Activated CD8-positive, alpha-beta memory T cell treated with anti-CD3 and anti-CD28 coated beads for 48 hours (primary cell): ENCODE data around the gene LCN10.
A peak's percentile ranks its signal among the peaks of the same experiment; 100 is the strongest.
"Not testable (repeated sequence)": the region's sequence is repeated elsewhere in the genome, so short reads cannot be mapped to it uniquely, and the experiment has no call there.

ENCODE experiments used
- DNase-seq, 3 experiments: peaks; one replicate each; pipeline ENCODE4 v3.0.0-alpha.2; 2020; ENCODE audit warnings: low read depth in 2 of 3, low spot score in 2 of 3

LCN10 gene

DNA sequence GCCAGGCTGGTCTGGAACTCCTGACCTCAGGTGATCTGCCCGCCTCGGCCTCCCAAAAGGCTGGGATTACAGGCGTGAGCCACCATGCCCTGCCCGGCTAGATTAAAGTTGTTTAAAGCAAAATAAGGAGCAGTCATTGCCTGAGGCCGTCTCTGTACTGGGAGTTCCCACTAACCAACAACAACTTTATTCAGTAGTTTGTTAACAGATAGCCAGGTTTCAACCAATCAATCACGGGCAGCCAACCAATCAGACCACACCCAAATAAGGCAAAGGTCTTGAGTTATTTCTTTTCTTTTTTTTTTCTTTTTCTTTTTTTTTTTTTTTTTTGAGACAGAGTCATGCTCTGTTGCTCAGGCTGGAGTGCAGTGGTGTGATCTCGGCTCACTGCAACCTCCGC is 38.0 kb downstream of the LCN10 start:
- not testable (repeated sequence) for DNase-seq

DNA sequence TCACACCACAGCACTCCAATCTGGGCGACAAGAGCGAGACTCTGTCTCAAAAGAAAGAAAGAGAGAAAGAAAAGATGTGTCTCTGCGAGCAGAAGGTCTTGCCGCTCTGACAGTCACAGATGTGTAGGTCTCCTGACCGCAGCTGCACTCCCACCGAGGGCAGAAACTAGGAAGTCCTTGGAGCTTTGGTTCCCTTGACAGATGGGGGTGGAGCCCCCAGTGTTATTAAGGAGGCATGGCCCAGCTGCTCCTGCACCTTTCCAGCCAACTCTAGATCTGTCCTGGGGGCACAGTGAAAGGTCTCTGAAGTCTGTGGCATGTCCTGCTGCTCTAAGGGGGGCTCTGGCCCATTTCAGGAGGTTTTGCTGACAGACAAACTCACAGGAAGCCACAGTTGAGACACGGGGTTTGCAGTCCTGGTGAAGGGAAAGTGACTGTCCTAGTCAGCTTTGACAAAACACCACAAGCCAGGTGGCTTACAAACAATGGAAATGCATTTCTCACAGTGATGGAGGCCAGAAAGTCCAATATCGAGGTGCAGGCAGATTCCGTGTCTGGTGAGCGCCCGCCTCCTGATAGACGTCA is 39.4 kb downstream of the LCN10 start:
- no peak for DNase-seq

DNA sequence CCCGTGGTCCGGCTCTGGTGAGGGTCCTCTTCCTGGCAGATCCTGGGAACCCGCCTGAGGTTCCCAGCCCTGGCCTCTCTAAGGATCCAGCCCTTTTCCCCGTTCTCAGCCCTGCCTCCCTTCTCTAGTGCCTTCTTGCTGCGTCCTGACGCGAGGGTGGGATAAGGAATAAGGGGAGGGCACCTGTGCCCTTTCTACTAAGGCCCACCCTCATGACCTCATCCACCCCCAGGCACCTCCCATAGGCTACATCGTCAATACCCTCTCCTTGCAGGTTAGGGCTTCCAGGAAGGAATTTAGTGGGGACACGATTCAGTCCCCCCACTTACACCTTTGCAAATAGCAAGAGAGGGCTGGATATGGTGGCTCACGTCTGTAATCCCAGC is 41.1 kb downstream of the LCN10 start:
- no peak for DNase-seq

DNA sequence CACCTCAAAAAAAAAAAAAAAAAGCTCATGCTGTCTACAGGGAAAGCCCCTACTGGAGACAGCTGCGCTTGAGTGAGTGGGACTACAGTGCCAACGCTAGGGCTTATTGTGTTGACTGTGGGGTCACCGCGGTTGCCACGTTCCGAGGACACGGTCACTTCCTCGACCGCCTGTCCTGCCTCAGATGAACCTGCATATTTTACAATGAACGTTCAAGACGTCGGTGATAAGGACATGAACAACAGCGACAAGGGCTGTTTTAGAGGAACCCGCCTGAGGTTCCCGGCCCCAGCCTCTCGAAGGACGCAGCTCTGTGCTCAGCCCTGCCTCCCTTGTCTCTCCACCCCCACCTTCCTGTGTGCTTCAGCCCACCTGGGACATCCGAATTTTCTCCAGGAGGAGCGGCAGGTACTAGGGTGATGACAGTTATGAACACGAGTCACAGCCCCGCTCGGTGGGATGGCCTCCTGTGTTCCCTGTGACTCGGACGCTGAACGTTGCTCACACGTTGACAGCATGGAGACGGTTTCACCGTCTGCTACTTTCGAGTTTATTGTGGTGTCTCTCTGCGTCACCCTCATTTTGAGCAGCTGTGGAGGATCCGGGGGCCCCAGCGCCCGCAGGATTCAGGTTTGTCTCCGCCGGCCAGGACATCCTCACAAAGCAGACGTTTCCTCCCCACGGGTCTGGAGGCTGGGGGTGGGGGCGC is 41.6 kb downstream of the LCN10 start:
- peak in 1 of 3 experiments; percentile 50 for DNase-seq

DNA sequence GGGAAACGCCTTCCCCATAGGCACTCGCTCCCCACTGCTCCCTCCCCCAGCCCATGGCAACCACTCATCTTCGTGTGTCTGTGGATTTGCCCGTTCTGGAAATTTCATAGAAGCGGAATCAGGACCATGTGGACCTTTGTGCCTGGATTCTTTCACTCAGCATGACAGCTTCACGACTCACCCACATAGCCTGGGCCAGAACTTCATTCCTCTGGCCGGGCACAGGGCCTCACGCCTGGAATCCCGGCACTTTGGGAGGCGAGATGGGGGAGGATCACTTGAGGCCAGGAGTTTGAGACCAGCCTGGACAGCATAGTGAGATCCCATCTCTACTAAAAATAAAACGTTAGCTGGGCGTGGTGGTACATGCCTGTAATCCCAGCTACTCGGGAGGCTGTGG is 42.4 kb downstream of the LCN10 start:
- no peak for DNase-seq

DNA sequence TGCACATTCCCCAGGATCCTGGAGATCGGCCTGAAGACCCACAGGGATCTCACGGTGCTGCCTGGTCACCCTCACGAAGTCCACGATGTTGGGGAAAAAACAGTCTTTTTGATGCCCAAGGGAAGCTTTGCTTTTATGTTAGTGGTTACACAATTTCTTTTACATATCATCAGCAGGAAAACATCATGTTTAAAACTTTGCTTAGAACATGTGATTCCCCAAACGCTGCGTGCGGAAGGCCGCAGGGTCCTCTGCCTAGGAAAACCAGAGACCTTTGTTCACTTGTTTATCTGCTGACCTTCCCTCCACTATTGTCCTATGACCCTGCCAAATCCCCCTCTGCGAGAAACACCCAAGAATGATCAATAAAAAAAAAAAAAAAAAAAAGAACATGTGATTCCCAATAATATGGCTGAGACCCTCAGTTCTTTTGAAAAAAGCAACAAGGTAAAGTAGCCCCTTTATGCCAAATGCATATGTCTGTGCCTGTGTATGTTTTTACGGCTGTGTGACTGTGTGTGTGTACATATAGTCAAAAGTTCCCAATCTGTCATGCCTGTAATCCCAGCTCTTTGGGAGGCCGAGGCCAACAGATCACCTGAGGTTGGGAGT is 44.0 kb downstream of the LCN10 start:
- no peak for DNase-seq

DNA sequence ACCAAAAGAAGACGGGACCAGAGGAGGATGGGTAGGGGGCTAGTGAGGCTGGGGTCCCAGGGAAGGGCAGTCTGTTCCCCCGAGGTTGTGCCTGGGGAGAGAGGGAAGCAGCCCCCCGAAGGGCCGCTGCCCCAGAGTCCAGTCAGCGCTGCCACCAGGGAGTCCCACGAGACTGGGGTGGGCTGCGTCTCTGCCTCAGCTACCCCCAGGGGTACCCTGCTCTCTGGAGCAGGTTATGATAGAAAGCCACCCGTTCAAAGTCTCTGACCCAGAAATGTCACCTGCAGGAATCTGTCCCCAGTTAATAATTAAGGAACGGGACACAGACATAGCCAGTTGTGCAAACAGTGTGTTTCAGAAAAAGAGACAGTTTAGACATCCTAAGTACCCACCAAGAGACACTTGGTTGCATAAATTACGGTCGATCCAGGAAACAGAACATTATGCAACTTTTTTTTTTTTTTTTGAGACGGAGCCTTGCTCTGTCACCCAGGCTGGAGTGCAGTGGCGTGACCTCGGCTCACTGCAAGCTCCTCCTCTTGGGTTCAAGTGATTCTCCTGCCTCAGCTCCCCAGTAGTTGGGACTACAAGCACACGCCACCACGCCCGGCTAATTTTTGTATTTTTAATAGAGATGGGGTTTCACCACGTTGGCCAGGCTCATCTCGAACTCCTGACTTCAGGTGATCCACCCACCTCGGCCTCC is 44.8 kb downstream of the LCN10 start:
- DNase-seq: no peak

DNA sequence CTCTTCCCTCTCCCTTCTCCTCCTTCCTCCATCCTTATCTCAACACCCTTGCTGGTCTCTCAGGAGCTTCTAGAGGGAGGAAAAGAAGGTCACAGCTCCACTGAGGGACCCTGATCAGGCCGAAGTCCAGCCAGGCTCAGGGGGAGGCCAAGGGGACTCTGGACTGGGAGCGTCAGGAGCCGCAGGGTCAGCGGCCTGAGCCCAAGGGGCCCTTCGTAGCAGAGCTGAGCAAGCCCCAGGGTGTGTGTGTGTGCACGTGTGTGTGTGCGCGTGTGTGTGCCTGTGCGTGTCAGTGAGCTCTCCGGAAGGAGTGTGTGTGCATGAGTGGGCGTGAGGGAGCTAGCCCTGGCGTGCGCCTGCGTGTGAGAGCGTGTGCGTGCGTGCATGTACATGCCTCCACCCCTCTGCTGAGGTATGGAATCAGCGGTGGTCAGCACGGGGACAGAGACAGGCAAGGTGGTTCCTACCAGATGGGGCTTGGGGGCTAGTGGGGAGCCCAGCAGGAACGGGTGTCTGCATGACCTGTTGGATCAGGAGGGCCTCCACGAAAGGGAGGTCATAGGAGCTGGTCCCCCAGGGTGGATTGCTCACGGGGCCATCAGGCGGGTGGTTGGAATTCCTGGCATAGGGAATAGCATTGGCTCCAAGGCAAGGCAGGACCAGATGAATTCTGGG is 45.5 kb downstream of the LCN10 start:
- DNase-seq: no peak

DNA sequence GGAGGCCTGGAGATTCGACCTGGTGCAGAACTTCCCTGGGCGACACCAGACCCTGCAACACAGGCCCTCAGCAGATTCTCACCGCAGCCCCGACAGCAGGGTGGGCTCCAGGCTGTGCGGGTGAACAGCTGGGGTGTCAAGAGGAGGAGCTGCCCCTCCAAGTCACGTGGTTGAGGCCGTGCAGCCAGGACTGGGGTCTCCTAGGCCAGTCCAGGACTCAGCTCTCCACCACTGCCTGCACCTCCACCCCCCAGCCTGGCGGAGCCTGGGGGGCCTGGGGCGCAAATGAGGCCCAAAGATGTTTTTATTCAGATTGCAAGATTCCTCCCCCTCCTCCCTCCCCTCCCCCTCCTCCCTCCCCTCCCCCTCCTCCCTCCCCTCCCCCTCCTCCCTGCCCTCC is 46.2 kb downstream of the LCN10 start:
- DNase-seq: no peak

DNA sequence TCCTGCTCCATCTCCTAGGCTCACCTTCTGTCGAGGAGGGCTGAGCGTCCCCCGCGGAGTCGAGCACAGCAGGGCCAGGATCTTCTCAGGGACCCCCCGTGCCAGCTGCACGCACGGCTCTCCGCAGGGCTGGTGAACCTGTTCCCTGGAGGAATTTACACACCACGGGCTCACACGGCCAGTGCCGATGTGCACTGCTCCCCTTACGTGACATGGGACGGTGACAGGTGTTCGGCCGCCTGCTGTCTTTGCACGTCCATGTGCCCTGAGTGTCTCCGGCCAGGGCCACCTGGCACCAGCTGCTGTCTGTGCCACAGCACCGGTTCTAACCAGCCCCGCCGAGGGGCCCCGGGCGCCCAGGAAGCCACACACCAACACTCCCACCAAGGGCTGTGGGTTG is 46.8 kb downstream of the LCN10 start:
- DNase-seq: no peak

DNA sequence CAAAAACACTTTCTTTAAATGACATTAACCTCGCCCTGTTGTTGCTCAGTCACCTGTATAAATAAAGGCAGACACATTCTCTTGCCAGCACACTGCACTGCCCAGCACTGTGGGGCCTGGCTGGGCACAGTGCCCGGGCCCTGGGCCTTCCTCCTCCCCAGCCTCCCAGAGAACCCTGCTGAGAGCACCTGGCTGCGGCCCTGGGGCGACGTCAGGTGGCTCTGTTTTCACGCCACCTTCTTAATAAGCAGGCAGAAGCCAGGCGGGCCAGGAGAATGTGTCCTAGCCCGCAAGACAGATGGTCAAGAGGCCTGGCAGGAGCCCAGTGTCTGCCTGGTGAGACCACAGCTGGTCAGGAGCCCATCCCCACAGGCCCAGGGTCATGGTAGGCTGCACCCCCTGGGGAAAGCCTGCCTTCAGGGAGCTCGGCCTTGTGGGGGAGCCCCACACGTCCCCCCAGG is 47.3 kb downstream of the LCN10 start:
- DNase-seq: no peak

DNA sequence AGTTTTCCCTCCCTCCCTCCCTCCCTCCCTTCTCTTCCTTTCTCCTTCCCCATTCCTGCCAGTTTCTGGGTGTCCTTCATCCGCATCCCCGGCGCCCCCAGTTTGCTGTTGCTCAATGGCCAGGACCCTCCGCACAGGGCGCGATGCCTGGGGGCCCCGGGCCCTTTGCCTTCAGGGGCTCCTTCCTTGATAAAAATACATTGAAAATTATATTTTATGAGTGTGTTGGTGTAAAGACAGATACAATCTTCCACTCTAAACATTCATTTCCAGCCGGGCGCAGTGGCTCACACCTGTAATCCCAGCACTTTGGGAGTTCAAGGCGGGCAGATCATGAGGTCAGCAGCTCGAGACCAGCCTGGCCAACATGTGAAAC is 47.9 kb downstream of the LCN10 start:
- DNase-seq: no peak

DNA sequence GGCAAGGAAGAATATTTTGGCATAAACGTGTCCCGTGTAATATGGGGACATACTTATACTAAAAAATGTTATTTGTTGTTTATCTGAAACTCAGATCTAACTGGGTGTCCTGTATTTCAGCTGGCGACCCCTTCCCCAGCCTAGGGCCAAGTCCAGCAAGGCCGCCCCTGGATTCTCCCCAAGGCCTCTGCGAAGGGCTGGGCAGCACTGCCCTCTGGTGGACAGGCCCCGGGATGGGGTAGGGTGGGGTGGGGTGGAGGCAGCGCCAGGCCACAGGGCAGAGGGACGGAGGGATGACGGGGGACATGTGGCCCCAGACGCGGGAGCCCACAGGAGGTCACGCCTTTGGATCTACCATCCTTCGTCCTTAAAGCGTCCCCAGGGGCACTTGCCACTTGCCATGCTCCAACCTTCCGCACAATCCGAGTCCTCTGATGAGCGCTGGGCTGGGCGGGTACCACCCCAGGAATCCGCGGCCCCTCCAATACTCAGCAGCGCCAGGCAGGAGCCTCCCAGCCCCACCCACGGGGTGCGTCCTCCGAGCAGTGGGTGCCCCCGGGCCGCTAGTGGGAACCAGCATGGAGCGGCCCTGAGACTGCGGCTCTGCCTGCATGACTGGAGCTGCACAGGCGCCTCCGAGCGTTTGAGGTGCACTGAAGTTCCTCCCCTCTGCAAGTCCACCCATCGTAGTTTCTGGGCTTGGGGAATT is 48.4 kb downstream of the LCN10 start:
- DNase-seq: no peak

DNA sequence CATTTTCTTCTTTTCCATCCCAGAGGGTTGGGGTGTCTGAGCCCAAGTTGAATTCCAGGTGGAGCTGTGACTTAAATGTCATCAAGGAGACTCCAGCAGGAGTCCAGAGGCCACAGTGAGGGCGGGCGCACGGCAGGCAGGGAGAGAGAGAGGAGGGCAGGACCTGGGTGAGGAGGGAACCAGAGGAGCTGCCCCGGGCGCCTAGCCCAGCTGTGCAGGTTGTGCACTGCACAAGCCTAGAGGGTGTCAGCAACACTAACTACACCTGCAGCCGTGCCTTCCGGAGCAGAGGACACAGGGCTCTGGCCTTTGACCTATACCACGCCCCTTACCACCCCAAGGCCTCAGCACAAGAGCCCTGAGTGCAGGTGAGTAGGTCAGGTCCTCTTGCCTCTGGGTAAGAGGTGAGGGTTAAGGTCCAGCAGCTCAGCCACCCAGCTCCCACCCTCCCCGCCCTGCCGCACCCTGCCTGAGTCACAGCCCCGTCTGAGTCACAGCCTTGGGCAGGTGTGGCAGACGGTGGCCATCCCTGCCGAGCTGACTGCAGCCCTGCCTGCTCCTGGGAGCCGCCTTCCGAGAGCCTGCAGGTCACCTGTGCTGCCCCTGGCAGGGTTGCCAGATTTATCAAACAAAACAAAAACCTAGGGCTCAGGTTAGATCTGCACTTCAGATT is 49.1 kb downstream of the LCN10 start:
- no peak for DNase-seq

DNA sequence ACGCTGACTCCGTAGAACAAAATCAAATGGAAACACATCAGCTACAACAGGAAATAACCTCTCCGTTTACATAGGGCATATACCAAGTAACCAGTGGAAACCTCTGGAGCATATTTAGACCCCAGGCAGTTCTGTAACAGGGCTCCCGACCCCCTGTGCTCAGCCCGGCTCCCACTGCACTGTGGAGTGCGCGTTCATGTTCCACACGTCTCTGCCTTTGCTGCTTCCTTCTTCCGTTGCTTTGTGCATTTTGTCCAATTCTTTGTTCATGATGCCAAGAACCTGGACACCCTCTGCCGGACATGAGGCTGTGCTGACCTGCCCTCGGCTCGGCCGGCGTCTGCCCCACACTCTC is 49.6 kb downstream of the LCN10 start:
- DNase-seq: no peak

DNA sequence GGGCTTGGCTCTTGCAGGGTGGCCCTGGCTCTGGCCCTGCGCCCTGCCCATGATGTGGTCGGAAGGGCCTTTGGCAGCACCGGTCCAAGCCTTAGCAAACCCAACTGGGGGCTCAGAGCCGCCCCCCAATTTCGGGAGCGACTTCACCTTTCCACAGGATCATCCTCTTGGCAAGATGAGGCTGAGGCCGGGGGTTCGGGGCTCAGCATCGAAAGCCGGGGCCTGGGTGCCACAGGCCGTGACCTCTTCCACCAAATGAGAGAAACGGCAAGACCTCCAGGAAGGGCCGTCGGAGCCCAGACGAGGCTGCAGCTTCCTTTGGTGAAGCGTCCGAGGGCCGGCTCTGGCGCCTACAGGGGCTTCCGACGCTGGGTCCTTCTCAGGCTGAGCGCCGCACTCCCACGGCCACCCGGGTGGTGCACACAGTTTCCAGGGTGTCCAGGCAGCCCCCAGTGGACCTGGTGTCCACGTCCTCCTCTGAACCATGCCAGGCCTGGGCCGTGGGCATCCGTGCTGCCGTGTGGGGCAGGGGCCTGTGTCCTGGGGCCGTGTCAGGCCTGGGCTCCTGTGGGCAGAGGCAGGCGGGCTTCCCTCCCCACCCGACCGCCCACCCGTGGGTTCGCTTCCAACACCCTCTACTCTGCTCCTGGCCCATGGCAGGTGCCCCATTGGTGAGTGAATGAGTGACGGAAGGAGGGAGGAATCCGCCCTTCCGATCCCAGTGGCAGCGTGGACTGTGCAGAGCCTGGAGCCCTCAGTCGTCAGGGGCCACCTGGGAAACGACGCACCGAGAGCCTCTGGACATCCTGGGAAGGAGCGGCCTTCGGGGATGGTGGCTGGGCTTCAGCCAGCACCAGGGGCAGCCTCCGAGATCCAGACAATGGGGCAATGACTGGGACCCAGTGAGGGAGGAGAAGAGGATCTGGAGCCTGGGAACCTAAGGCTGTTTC is 50.3 kb downstream of the LCN10 start:
- DNase-seq: no peak

DNA sequence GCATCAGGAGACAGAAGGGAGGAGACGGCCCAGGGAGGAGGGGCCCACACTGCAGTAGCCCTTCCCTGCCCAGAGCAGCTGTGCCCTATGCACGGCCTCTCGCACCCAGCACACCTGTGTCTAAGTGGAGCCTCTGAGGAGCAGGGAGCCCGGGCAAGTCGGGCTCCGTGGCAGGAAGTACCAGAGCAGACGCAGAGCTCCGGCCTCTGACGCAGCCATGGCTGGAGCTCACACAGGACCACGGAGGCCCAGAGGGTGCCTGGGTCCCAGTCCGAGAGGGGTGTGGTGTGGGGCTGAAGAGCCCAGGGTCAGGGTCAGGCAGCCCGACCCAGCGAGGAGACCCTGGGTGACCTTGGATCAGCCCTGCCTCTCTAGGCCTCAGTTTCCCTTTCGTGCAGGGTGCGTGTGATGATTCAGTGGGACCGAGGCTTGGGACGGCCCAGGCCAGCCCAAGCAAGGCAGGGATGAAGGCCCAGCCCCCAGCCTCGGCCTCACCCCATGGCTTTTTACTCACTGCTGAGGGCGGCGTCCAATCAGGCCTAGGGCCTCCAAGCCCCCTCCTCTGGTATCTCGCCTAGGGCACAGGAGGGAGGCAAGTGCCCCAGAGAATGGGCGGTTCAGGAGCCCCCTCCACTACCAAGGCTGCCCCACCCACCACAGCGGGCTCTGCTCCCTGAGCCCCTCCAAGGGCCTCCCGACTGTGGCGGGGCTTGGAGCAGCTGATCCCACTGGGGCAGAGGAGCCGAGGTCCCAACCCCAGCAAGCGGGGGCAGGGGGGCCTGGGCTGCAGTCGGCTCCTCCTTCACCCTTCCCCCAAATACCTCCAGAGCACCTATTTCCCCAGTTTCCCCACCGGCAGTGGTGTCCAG is 51.2 kb downstream of the LCN10 start:
- no peak for DNase-seq

DNA sequence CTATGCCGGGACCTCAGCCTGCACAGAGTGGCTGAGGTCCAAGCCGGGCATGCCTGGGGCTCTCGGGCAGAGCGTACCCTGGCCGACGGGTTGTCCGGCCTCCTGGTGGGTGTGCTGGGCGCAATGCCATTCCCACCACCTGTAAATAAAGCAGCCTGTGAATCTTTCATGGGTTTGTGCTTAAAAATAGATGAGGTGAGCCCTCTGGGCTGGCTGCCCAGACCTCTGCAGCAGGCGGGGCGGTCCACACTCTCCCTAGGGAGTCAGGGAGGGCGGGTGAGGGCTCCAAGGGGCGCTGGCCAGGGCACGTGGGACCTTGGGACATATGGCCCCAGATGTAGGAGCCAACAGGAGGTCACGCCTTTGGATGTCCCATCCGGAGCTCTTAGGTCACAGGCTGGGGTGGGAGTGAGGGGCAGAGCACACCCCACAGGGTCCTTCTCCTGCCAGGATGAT is 51.9 kb downstream of the LCN10 start:
- DNase-seq: no peak
